ENCODE results near the gene CUX1. TPM values are rescaled to one million over a fixed set of nuclear protein-coding genes. Genes with fewer than 3 reads are reported as not detected.

The CUX1 gene
- total and polyA plus RNA-seq, 2 of the 13 experiments (the other 11 are each of a cell fraction or from before 2014, with no cell fraction given): 13.7 to 14.9 TPM

DNA sequence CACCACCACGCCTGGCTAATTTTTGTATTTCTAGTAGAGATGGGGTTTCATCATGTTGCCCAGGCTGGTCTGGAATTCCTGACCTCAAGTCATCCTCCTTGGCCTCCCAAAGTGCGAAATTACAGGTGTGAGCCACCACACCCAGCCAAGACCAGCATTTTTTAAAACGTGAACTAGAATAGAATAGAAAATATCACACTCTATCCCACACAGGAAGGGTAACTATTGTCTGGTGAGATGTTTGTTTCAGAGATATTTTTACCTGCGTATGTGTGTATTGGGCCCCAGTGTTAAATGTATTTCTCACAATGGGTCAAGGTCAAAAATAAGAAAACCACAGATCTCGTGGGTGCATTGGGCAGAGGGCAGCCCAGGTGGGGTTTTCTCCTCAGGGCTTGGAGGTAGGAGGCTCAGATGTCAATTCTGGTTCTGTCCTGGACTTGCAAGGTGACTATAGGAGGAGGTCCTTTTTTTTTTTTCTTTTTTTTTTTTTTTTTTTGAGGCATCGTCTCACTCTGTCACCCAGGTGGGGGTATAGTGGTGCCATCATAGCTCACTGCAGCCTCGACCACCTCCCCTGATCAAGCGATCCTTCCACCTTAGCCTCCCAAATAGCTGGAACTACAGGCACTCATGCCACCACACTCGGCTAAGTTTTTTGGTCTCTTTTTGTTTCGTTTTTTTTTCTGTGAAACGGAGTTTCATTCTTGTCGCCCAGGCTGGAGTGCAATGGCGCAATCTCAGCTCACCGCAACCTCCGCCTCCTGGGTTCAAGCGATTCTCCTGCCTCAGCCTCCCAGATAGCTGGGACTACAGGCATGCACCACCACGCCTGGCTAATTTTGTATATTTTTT lies 488.2 kb downstream of the CUX1 start:
- WGBS (ENCODE audit: low lambda C conversion rate): 57% methylated on average over 17 of the region's 17 CpGs
- ATAC-seq: no peak
- no TSS peak for BruUV-seq (replicated peaks)

DNA sequence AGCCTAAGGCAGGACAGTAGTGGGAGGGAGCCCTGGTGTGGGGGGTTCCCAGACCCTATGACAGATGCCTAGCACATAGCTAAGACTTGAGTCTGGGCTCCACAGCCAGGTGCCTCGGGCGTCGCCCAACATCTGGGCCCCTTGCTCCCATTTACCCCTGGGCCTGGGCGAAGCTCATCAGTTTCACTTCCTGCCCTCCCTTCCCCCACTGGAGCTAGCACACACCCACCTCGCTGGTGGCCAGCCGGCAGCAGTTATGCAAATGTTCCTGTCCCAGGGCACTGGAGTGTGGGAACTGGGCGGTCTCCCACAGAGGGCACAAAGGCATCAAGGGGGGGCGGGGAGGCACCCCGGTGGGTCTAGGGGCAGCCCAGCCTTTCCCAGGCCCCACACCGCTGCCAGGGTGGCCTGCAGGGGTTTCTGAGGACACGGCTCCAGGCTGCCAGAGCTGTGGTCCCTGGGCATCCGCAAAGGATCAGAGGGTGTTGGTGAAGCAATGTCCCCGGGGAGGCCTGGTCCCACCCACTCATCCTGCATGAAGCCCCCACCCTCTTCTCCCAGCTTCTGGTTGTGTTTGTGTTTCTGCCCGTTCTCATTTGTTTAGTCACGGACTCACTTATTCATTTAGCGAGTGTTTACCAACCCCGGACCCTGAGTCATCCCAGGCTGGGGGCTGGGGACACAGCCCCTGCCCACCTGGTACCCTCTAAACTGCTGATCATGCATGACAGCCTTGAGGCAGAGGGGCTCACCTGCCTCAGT lies 489.7 kb downstream of the CUX1 start:
- H3K4me2 ChIP-seq (ENCODE audit: low read depth, low read length): peak overlapping the region; percentile 72
- no peak overlapping the region for H2AFZ ChIP-seq (ENCODE audit: low read length)
- H3K27ac ChIP-seq (ENCODE audit: extremely low read length, insufficient read depth, low read length): no peak overlapping the region
- peak; percentile 72 for DNase-seq (ENCODE audit: low spot score)
- WGBS (ENCODE audit: low lambda C conversion rate): 3% methylated on average over 9 of the region's 17 CpGs
- H3K9me3 ChIP-seq (ENCODE audit: low read length): no peaks in the 10 kb centered on the region
- H3K4me1 ChIP-seq (ENCODE audit: insufficient read depth, low read length): peaks cover 28% of the 10 kb centered on the region
- ATAC-seq: peak; percentile 77
- no peaks in the 10 kb centered on the region for H3K79me2 ChIP-seq (ENCODE audit: insufficient read depth, low read length)
- ChIA-PET CTCF (ENCODE audit: low intra/inter-chr PET ratio, low total read pairs) (no interaction called here), POLR2A (interaction anchor here (0.8 to 1.3 kb wide), 3 partner anchors 20 to 56 kb away, joined by 3 to 6 read pairs (median 3); partner anchors contain the start of gene SH2B2)
- no TSS peak for BruUV-seq (replicated peaks)
- in situ Hi-C loops (cut with HindIII; ENCODE audit: extremely low pct_ligation_motif_present, low pct_unique_long_range_greater_than_20kb): no loop called here
- no peaks in the 10 kb centered on the region for H4K20me1 ChIP-seq (ENCODE audit: insufficient read depth, low read length)
- peak overlapping the region; percentile 31 to 63 (median 48); a peak in 5 of 6 replicates for H3K4me3 ChIP-seq (replicated peaks in 1 of 3; ENCODE audit: insufficient read depth in 1 of 3, low read depth in 2 of 3, low read length in 3 of 3)
- H3K9ac ChIP-seq (ENCODE audit: insufficient read depth, low read depth, low read length): no peak overlapping the region
- intact Hi-C loops (cut with micrococcal nuclease; ENCODE audit: unreplicated experiment): no loop called here
- FAIRE-seq: peak; percentile 30
- peaks cover 0 to 5% of the 10 kb centered on the region in 2 experiments; a peak in 1 of 5 replicates for H3K27me3 ChIP-seq (ENCODE audit: control insufficient read depth in 1 of 2, insufficient read depth in 2 of 2, low read length in 2 of 2)
- H3K36me3 ChIP-seq (replicated peaks in 1 of 2; ENCODE audit: control insufficient read depth in 1 of 2, insufficient read depth in 2 of 2, low read length in 2 of 2): no peaks in the 10 kb centered on the region
- TF ChIP-seq DNMT3B (CRISPR knock-in tag; conservative IDR thresholded peaks at IDR 0.05): no peak
- no peak for TF ChIP-seq REL (CRISPR knock-in tag; conservative IDR thresholded peaks at IDR 0.05)
- TF ChIP-seq ELF3 (CRISPR knock-in tag; IDR thresholded peaks at IDR 0.05): 0 out of 2 replicates have a peak, but pooled peaks have one; percentile 26
- no peak for TF ChIP-seq ZNF264 (CRISPR knock-in tag; IDR thresholded peaks at IDR 0.05)
- TF ChIP-seq CREB3 (CRISPR knock-in tag; IDR thresholded peaks at IDR 0.05): no peak
- TF ChIP-seq, protein P1, sequence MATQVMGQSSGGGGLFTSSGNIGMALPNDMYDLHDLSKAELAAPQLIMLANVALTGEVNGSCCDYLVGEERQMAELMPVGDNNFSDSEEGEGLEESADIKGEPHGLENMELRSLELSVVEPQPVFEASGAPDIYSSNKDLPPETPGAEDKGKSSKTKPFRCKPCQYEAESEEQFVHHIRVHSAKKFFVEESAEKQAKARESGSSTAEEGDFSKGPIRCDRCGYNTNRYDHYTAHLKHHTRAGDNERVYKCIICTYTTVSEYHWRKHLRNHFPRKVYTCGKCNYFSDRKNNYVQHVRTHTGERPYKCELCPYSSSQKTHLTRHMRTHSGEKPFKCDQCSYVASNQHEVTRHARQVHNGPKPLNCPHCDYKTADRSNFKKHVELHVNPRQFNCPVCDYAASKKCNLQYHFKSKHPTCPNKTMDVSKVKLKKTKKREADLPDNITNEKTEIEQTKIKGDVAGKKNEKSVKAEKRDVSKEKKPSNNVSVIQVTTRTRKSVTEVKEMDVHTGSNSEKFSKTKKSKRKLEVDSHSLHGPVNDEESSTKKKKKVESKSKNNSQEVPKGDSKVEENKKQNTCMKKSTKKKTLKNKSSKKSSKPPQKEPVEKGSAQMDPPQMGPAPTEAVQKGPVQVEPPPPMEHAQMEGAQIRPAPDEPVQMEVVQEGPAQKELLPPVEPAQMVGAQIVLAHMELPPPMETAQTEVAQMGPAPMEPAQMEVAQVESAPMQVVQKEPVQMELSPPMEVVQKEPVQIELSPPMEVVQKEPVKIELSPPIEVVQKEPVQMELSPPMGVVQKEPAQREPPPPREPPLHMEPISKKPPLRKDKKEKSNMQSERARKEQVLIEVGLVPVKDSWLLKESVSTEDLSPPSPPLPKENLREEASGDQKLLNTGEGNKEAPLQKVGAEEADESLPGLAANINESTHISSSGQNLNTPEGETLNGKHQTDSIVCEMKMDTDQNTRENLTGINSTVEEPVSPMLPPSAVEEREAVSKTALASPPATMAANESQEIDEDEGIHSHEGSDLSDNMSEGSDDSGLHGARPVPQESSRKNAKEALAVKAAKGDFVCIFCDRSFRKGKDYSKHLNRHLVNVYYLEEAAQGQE (IDR thresholded peaks at IDR 0.05; ENCODE audit: borderline replicate concordance in 1 of 2, low read depth in 1 of 2, low read length in 2 of 2): no peak
- no peak for TF ChIP-seq ZNF670 (CRISPR knock-in tag; IDR thresholded peaks at IDR 0.05; ENCODE audit: borderline replicate concordance)
- no peak for TF ChIP-seq SIX1 (CRISPR knock-in tag; IDR thresholded peaks at IDR 0.05; ENCODE audit: borderline replicate concordance)
- no peak for TF ChIP-seq TEAD2 (CRISPR knock-in tag; IDR thresholded peaks at IDR 0.05)

More for the DNA sequence above, 488.2 kb downstream of the CUX1 start:
- in situ Hi-C loops (cut with HindIII; ENCODE audit: extremely low pct_ligation_motif_present, low pct_unique_long_range_greater_than_20kb) (no loop called here), intact Hi-C loops (cut with micrococcal nuclease; ENCODE audit: unreplicated experiment) (no loop called here)
- TF ChIP-seq ZNF460 (CRISPR knock-in tag; IDR thresholded peaks at IDR 0.05; ENCODE audit: borderline replicate concordance) (peak; percentile 18; the same call in 1 of the 2 replicates), ZNF441 (CRISPR knock-in tag; IDR thresholded peaks at IDR 0.05; ENCODE audit: borderline replicate concordance) (peak; percentile 57; the same call in 1 of the 2 replicates), ZNF775 (CRISPR knock-in tag; IDR thresholded peaks at IDR 0.05; ENCODE audit: borderline replicate concordance) (no peak), ZNF7 (CRISPR knock-in tag; IDR thresholded peaks at IDR 0.05) (no peak)
- ChIA-PET CTCF (ENCODE audit: low intra/inter-chr PET ratio, low total read pairs) (no interaction called here), POLR2A (no interaction called here)
- H4K20me1 ChIP-seq (ENCODE audit: insufficient read depth, low read length): no peaks in the 10 kb centered on the region
- no peaks in the 10 kb centered on the region for H3K79me2 ChIP-seq (ENCODE audit: insufficient read depth, low read length)
- peaks cover 28% of the 10 kb centered on the region for H3K4me1 ChIP-seq (ENCODE audit: insufficient read depth, low read length)
- no peak overlapping the region for H3K9ac ChIP-seq (ENCODE audit: insufficient read depth, low read depth, low read length)
- DNase-seq (ENCODE audit: low spot score) (no peak), FAIRE-seq (no peak)
- no peak overlapping the region for H3K27ac ChIP-seq (ENCODE audit: extremely low read length, insufficient read depth, low read length)
- no peak overlapping the region for H3K4me3 ChIP-seq (replicated peaks in 1 of 3; ENCODE audit: insufficient read depth in 1 of 3, low read depth in 2 of 3, low read length in 3 of 3)
- no peak overlapping the region for H2AFZ ChIP-seq (ENCODE audit: low read length)
- H3K4me2 ChIP-seq (ENCODE audit: low read depth, low read length): no peak overlapping the region
- peaks cover 0 to 5% of the 10 kb centered on the region in 2 experiments; a peak in 1 of 5 replicates for H3K27me3 ChIP-seq (ENCODE audit: control insufficient read depth in 1 of 2, insufficient read depth in 2 of 2, low read length in 2 of 2)
- no peaks in the 10 kb centered on the region for H3K36me3 ChIP-seq (replicated peaks in 1 of 2; ENCODE audit: control insufficient read depth in 1 of 2, insufficient read depth in 2 of 2, low read length in 2 of 2)
- H3K9me3 ChIP-seq (ENCODE audit: low read length): no peaks in the 10 kb centered on the region
